ENCODE results near the gene NSMCE3.
A peak's percentile ranks its signal among the peaks of the same experiment; 100 is the strongest.

NSMCE3 gene

DNA sequence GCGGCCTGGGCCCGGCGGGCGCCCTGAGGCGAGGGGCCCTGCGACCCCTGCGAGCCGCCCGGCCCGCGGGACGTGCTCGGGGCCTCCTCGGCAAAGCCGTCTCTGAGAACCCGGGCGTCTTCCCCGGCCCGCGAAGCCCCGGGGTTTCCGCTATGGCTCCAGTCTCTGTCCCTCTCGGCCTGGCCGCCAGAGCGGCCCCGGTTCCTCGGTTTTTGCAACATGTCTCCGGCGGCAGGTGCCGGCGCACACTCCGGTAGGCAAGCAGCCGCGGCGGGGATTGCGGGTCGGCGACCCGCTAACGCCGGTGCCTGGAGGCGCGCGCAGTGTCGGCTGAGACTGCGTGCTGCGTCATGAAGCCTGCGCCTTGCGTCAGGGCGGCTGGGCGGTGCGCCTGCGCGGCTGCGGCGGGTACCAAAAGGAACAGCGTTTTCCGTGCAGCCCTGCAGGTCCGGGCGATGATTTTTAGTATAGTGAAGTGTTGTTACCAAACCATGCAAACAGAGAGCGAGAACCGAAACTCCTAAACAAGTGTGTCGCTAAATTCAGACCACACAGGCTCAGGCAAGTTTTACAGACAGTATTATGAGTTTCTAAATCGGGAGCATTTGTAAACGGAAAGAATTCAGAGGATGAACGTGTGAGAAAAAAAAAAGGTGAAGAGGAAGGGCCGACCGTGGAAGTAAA is at the start of gene NSMCE3:
TSS of gene NSMCE3 (minus strand) at position 338 of the 684 bp plus-strand sequence. CDS start at position 221, 117 bp downstream.
- DNase-seq (ENCODE audit: low read depth): peak; percentile 73

GRCh38 chr15:29316422-29316821 is 46.8 kb upstream of the NSMCE3 start:
- no peak for DNase-seq (ENCODE audit: low read depth)

- peak; percentile 61 for DNase-seq (ENCODE audit: low read depth)
Measured at GRCh38 chr15:29312387-29312786, 42.8 kb upstream of the NSMCE3 start.

GRCh38 chr15:29311696-29312095 is 42.1 kb upstream of the NSMCE3 start:
- no peak for DNase-seq (ENCODE audit: low read depth)

DNA sequence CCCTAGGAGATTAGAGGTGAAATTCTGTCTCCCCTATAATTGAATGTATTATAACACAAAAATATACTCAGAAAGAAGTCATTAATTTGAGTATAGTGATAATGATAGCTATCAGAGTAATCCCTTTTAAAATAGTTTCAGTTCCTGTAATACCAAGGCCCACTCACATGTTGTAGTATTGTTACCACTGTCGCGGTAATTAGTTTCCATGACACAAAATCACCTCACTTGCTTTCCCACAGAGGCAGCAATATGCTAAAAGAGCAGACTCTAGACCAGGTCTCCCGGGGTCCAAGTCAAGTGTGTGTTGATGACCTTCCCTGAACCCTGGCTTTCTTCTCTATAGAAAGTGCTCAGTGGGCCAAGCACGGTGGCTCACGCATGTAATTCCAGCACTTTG is 39.5 kb upstream of the NSMCE3 start:
- no peak for DNase-seq (ENCODE audit: low read depth)

- no peak for DNase-seq (ENCODE audit: low read depth)
Measured at GRCh38 chr15:29308299-29308698, 38.7 kb upstream of the NSMCE3 start.

GRCh38 chr15:29305556-29305955 is 35.9 kb upstream of the NSMCE3 start:
- no peak for DNase-seq (ENCODE audit: low read depth)

DNA sequence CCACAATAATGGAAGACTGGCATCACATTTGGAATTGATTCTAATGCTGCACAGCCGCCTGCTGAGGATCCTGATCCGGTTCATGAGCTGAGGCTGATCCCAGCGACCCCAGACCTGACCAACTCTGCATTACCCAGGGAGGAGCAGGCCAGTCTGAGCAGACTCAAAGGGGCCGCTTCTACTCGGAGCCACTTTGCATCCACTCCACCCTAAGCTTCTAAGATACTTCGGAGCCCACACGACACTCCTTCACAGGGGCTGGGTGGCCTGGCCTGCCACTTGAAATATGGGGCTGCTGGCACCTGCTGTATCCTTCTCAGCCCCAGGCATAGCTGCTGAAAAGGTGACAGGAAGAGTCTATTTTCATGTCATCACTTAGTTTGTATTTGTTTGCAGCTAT is 33.2 kb upstream of the NSMCE3 start:
- DNase-seq (ENCODE audit: low read depth): no peak

- DNase-seq (ENCODE audit: low read depth): no peak
Measured at GRCh38 chr15:29299784-29300183, 30.2 kb upstream of the NSMCE3 start.

DNA sequence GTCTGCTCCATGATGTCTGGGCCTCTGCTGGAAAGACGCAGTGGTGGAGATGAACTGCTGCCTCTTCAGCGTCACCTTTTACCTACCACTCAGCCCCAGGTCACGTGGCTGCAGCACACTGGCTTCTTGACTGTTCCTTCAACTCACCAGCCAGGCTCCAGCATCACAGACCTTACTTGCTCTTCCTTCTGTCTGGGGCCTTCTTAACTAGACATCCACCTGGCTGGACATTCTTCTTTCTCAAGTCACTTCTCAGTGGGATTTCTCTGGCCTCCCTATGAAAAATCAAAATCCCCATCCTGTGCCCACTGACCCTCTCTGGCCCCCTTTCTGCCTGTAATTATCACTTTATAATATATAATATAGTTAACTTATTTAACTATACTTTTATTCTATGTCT is 29.7 kb upstream of the NSMCE3 start:
- DNase-seq (ENCODE audit: low read depth): no peak

GRCh38 chr15:29294732-29295325 is 25.2 kb upstream of the NSMCE3 start:
- no peak for DNase-seq (ENCODE audit: low read depth)

GRCh38 chr15:29291067-29291845 is 21.6 kb upstream of the NSMCE3 start:
- no peak for DNase-seq (ENCODE audit: low read depth)

GRCh38 chr15:29289173-29289572 is 19.6 kb upstream of the NSMCE3 start:
- no peak for DNase-seq (ENCODE audit: low read depth)

DNA sequence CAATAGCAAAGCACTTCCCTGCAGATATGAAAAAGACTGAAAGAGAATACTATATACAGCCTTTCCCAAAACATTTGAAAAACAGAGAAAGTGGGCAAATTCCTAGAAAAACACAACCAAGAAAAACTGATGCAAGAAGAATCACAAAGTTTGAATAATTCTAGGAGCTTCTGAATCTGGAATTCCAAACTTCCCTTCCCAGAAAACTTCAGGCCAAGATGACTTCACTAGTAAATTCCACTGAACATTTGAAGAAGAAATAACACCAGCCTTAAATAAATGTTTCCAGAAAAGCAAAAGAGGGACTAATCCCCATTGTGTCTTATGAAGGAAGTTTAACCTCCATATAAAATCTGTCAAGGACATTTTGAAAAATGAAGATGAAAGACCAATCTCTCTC is 15.8 kb upstream of the NSMCE3 start:
- no peak for DNase-seq (ENCODE audit: low read depth)

GRCh38 chr15:29283381-29283780 is 13.8 kb upstream of the NSMCE3 start:
- DNase-seq (ENCODE audit: low read depth): no peak

GRCh38 chr15:29280514-29280913 is 10.9 kb upstream of the NSMCE3 start:
- DNase-seq (ENCODE audit: low read depth): no peak

DNA sequence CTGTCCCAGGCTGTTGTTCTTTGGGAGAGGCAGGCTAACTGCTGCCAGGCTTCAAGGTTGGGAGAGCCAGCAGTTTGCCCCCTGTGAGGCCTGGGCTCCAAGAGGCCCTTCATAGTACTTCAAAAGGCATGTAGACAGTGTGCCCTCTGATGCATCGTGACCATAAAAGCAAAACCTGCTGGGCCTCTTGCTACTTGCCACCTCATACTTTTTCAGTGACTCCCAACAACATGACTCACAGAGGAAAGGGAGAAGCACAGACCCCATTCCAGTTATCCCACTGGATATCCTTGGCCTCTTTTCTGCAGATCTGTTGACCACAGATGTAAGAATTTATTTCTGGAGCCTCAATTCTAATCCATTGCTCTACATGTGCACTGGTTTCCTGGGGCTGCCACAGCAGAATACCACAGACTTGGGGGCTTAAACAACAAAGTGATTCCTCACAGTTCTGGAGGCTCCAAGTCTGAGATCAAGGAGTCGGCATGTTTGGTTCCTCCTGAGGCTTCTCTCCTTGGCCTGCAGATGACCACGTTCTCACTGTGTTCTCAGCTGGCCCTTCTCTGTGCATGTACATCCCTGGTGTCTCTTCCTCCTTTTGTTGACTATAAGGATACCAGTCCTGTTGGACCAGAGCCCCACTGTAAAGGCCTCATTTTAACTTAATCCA is 8.9 kb upstream of the NSMCE3 start:
- peak; percentile 86 for DNase-seq (ENCODE audit: low read depth)

GRCh38 chr15:29276366-29276765 is 6.7 kb upstream of the NSMCE3 start:
- no peak for DNase-seq (ENCODE audit: low read depth)

DNA sequence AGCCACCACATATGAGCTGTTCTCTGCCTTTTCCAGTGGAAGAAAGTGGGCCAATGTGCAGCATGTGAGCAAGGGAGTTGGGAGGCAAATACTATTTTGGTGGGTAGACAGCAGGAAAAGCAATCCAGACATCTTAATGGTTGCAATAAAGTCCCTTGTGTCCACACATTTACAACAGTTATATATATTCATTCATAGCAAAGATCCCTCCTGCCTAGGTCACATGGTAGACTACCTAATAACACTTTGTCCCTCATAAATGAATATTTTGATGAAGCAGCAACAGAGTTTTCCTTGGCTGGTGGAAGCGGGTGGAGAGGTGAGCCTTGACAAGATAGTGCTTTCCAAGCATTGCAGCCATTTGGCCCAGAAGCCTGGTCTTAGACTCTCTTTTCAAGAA is 6.2 kb upstream of the NSMCE3 start:
- DNase-seq (ENCODE audit: low read depth): no peak

- no peak for DNase-seq (ENCODE audit: low read depth)
Measured at GRCh38 chr15:29274946-29275345, 5.3 kb upstream of the NSMCE3 start.

- DNase-seq (ENCODE audit: low read depth): no peak
Measured at GRCh38 chr15:29272219-29272618, 2.6 kb upstream of the NSMCE3 start.

GRCh38 chr15:29270976-29271375 is 1.4 kb upstream of the NSMCE3 start:
- no peak for DNase-seq (ENCODE audit: low read depth)
